HG03378 (cell line): ENCODE measurements around the gene NHSL2.

Experiments used
- ATAC-seq: cut with Tn5 transposase; IDR thresholded peaks from one replicate; pipeline ENCODE4 v1.9.1; 2021; ENCODE audit warnings: mild to moderate bottlenecking, moderate library complexity; ENCODE audit not compliant: unreplicated experiment

NHSL2 gene

GRCh38 chrX:72102126-72102525, 191.5 kb downstream of the NHSL2 start:
- ATAC-seq, result no peak

- no peak for ATAC-seq
Measured at GRCh38 chrX:72102760-72103159, 192.1 kb downstream of the NHSL2 start.

DNA sequence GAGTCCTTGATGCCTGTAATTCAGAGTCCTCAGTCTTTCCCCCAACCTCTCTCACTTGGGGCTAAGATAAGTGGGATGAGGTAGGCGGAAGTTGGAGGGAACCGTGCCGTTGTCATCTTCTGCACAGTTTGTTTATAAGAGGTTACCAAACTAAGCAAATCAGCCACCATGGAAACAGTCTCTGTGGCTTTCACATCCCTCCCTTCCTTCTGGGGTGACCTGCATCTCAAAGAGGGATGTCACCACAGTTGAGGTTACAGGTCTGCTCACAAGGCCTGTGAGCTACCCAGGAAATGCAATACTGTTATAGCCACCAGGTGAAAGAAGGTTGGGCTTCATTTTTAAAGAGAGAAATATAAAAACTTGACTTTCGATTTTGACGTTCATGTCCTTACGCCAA, 194.8 kb downstream of the NHSL2 start:
- peak; percentile 48 for ATAC-seq

DNA sequence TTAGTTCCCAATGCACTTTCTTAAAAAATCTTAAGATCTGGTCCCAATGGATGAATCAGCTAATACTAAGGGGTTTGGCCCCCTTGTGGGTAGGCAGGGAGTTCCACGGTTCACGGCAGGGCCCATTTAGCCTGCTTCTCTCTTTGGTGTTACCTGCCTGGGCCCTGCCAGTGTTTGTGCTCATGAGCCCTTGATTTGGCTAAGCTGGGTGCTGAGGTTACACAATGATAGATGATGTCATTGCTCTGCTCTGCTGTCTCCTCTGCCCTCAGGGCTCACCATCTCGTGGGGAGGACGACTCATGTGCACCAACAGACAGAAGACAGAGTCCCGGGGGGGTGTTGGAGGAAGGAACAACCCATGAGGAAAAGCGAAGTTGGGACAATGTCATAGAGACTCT, 196.7 kb downstream of the NHSL2 start:
- no peak for ATAC-seq

DNA sequence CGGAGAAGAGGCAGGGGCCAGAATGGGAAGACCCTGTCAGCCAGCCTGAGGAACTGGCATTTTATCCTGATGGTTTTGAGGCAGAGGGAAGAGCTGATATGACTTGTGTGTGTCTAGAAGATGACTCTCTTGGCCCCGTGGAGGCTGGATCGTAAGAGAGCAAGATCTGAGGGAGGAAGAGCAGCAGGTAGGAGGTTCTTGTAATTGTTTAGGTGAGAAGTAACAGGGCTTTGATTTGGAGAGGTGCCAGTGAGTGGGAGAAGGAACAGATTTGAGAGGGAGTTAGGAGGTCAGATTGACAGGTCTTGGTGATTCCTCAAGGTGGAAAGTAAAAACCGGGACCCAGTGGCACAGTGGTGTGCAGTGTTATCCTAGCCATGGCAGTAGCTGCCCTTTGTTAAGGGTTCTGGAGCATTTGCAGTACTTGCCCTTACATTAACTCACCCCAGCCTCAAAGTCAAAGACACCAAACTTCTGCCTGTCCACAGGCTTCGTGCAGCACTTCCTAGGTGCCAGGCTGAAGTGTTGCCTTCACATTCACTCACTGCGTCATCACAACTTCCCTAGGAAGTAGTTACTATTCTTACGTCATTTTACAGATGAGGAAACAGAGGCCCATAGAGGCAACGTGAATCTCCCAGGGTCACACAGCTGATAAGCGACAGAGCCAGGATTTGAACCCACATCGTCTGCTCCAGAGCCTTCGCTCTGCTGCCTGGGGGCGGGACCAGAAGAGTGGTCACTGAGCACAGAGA, 197.4 kb downstream of the NHSL2 start:
- no peak for ATAC-seq

- ATAC-seq, result no peak
Measured at GRCh38 chrX:72108666-72109065, 198.0 kb downstream of the NHSL2 start.

DNA sequence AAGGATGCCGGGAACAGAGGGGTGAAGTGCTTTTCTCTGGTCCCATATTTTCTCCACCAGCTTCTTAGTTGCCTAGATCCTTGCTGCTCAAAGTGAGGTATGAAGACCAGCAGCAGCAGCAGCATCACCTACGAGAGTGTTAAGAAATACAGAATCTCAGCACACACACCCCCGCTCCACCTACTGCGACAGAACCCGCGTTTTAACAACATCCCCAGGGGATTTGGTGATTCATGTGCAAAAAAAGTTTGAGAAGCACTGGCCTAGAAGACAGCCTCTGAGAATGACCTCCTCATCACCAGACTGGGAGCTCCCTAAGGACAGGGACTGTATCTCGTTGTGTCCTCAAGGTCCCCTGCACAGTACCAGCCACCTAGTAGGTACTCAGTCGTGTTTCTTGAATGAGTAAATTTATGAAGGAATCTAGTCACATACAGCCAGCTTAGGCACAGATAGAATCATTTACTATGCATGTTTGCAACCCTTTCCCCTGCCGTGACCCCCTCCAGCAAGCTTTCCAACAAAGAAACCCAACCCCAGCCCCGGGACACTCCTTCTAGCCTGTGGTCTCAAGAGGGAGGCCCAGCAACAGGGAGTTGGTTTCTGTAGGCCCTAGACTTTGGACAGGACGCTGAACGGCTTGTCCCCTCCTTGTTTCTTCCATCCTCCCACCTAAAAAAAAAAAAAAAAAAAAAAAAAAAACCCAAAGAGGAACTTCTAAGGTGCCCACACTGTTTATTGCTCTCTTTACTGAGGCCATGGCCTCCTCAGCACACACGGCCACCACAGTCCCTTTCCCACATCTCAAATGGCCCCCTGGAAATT, 199.6 kb downstream of the NHSL2 start:
- no peak for ATAC-seq

GRCh38 chrX:72110876-72111708, 200.4 kb downstream of the NHSL2 start:
- ATAC-seq, result no peak

DNA sequence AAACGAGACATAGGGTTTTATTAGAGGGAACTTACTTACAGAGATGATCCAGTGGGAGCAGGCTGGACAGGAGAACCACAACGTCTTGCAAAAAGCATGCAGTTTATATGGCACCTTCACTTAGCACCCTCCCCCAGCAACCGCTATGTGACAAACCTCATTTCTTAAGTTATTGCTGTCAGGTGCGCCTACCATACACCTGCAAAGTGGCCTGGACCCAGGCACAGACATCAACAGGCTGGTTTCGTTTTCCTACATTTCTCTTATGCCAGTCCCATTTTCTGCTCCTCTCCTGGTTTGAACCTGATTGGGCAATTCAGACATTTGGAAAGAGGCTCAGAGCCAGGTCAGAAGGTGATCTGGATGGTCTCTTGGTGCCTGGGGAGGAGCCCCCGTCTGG, 202.8 kb downstream of the NHSL2 start:
- ATAC-seq, result no peak

- no peak for ATAC-seq
Measured at GRCh38 chrX:72114306-72114705, 203.7 kb downstream of the NHSL2 start.

- ATAC-seq, result no peak
Measured at GRCh38 chrX:72114807-72115206, 204.2 kb downstream of the NHSL2 start.

- no peak for ATAC-seq
Measured at GRCh38 chrX:72115380-72115779, 204.7 kb downstream of the NHSL2 start.

DNA sequence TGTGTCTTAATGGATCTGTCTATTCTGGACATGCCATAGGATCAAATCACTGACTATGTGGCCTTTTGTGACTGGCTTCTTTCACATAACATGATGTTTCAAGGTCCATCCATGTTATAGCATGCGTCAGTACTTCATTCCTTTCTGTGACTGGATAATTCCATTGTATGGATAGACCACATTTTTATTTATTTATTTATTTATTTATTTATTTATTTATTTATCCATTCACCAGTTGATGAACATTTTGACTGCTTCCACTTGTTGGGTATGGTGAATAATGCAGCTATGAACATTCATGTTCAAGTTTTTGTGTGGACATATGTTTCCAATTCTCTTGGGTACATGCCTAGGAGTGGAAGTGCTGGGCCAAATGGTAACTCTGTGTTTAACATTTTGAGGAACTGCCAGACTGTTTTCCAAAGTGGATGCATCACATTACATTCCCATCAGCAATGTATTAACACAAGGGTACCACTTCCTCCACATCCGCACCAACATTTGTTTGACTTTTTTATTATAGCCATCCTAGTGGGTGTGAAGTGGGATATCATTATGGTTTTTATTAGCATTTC, 207.1 kb downstream of the NHSL2 start:
- ATAC-seq, result no peak

DNA sequence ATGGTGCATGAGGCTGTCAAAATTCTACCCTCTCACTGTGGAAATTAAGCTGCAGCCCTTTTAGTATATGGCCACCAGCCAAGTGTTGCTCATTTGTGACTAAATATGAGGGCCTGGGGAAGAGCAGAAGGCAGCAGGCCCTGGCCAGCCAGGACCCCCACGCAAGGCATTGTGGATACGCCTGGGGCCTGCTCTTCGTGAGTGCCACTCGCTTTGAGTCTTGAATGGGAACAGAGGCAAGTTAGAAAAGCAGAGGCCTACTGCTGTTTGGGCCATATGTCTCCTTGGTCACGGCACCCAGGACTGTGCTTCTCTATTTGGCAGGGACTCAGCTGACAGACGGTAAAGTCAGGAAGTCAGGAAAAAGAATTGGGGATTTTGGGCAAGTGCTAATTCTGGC, 210.2 kb downstream of the NHSL2 start:
- no peak for ATAC-seq

GRCh38 chrX:72121383-72121782, 210.7 kb downstream of the NHSL2 start:
- ATAC-seq, result no peak

DNA sequence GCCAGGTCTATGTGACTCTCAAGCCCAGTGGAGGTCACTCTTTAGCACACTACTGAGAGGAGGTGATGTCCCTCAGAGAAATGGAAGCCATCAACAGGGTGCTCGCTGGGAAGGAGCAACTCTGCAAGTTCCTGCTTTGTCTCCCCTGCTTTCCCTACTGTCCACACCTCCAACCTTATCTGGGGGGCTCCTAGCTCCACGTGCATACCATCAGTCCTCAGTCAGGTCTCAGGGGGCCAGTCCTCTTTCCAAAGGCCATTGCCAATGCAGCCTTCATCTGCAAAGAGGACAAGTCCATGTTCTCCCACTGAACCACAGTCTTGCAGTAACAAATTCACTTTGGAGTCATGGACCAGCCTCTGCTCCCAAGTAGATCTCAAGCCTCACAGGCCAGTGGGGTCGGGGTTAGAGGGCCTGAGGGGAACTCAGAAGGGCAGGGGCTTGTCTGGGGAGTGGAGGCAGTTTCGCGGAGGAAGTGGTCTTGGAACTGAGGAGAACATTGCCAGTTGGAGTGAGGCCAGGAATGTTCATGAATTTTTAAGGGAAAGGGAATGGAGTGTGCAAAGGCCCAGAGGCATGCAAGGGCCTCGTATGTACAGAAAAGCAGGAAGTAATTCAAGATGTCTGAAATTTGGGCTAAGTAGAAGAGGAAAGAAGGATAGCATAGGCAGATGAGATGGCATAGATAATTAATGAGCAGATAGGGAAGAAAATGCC, 212.1 kb downstream of the NHSL2 start:
- ATAC-seq, result no peak

DNA sequence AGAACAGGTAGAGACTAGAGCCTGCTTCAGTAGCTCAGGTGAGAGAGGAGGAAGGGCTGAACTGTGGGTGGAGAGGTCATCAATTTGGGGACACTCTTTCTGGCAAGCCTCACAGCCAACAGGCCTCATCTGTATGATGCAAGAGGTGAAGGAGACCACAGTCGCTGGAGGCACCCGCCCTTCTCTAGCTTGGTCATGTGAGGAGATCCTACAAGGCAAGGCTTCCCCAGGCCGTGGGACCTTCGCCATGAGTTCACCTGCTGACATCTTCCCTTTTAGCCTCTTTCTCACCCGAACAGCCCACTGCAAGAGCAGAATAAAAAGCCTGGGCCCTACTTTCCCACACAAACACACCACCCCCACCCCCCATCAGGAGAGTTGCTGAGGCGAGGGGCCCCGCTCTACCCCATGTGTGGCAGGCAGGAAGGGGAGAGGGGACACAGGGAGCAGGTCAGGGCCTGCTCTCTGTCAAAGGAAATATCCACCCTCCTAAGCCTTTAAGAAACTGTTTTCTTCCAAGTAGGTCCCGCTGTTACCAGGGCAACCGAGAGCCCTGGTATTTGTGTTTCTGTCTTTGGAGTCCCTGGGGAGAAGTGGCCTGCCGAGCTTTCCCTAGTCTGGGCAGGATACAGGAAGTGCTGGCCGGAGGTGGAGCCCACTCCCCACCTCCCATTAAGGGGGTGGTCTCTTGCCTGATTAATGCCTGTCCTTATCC, 213.0 kb downstream of the NHSL2 start:
- no peak for ATAC-seq

DNA sequence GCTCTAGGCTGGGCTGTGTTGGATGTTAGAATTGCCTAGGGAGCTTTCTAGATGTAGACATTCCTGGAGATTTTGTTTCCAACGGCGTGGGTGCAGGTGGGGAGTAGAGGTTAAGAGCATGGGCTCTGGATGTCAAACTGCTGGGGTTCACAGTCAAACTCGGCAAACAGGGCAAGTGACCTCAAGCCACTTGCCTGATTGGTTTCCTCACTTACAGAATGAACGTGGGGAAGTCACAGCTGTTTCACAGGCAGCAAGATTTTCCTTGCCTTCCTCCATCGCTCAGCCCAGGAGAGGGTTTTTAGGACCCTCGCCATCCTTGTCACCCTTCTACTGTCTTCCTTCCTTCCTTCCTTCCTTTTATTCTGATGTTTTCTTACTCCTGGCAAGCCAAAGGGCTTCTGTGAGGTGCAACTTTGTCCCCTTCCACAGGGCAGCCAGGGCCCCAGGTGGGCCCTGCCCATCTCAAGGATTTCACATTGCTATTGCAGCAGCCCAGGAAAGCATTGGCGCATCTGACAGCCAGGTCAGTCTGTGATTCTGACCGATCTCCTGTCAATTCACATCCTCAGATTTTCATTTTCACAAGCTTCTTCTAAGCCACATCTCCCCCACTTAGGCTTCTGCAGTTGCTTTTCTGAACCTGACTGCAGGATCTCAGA, 214.0 kb downstream of the NHSL2 start:
- no peak for ATAC-seq

DNA sequence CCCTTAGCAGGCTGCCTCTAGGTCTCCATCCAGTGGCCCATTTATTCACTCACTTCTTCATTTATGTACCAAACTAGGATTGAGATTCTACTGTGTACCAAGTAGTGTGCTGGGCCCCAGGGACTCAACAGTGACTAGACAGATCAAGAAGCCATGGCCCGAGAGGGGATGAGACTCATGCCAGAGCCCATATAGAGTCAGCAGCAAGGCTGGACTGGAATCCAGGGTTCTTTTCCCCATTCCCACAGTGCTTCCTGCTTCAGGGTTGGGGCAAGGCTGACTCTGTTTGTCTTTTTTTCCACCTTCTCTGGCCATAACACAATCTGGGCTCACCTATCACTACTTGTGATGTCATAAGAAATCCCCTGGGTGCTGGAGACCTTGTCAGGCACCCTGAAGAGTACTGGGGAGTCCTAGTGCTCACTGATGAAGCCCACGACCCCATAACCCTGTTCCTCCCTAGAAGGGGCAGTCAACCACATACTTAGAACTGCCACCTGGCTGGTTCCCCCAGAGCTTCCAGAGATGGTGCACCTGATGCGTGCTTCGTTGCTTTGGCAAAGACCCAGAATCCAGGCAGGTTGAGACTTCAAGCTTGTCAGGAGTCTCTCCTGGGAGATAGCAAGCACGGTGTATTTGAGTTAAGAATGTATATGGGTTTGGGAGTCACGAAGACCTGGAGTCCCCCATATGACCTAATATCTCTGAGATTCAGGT, 214.8 kb downstream of the NHSL2 start:
- no peak for ATAC-seq
